Measurements from ENCODE around the gene FAXDC2. TPM values are rescaled to one million over a fixed set of nuclear protein-coding genes. Genes with fewer than 3 reads are reported as not detected.

FAXDC2 gene
- total and polyA plus RNA-seq, 10 of the 15 experiments (the other 5 are each of a cell fraction or from before 2014, with no cell fraction given): 0.13 to 1.8 (median 0.35) TPM

GRCh38 chr5:154900066-154900465 lies 49.7 kb upstream of the FAXDC2 start:
- ChIA-PET CTCF (interaction anchor here (0.9 to 1.0 kb wide), 2 partner anchors 20 to 247 kb away, joined by 3 read pairs; no protein-coding TSS in a partner anchor), POLR2A (no interaction called here)
- no peaks in the 10 kb centered on the region for H3K27me3 ChIP-seq (replicated peaks in 1 of 2; ENCODE audit: control insufficient read depth in 2 of 2, insufficient read depth in 2 of 2, low read length in 1 of 2)
- TF ChIP-seq RBBP5 (conservative IDR thresholded peaks at IDR 0.05) (no peak), RAD21 (IDR thresholded peaks at IDR 0.05; ENCODE audit: insufficient read depth, low read depth, low read length) (no peak), TBL1XR1 (IDR thresholded peaks at IDR 0.05; ENCODE audit: low read depth, low read length) (no peak), CBX5 (IDR thresholded peaks at IDR 0.05; ENCODE audit: low read depth) (no peak), HSF1 (IDR thresholded peaks at IDR 0.05; ENCODE audit: low read depth, low read length) (no peak), ZNF384 (IDR thresholded peaks at IDR 0.05; ENCODE audit: borderline replicate concordance, low read depth, low read length) (no peak), NFIC (IDR thresholded peaks at IDR 0.05; ENCODE audit: low read depth, low read length) (no peak), KDM1A (IDR thresholded peaks at IDR 0.05; ENCODE audit: borderline replicate concordance) (no peak), MYB (IDR thresholded peaks at IDR 0.05; ENCODE audit: borderline replicate concordance, low read depth, low read length) (no peak), SMARCA5 (IDR thresholded peaks at IDR 0.05) (no peak), TCF3 (IDR thresholded peaks at IDR 0.05; ENCODE audit: borderline replicate concordance, insufficient read depth, low read depth, low read length) (no peak), NR2F1 (conservative IDR thresholded peaks at IDR 0.05) (no peak), ELK1 (IDR thresholded peaks at IDR 0.05; ENCODE audit: low read depth, low read length) (no peak)
- TF ChIP-seq, protein P1, sequence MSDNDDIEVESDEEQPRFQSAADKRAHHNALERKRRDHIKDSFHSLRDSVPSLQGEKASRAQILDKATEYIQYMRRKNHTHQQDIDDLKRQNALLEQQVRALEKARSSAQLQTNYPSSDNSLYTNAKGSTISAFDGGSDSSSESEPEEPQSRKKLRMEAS (IDR thresholded peaks at IDR 0.05; ENCODE audit: low read depth, low read length): no peak
- TF ChIP-seq, protein P2, sequence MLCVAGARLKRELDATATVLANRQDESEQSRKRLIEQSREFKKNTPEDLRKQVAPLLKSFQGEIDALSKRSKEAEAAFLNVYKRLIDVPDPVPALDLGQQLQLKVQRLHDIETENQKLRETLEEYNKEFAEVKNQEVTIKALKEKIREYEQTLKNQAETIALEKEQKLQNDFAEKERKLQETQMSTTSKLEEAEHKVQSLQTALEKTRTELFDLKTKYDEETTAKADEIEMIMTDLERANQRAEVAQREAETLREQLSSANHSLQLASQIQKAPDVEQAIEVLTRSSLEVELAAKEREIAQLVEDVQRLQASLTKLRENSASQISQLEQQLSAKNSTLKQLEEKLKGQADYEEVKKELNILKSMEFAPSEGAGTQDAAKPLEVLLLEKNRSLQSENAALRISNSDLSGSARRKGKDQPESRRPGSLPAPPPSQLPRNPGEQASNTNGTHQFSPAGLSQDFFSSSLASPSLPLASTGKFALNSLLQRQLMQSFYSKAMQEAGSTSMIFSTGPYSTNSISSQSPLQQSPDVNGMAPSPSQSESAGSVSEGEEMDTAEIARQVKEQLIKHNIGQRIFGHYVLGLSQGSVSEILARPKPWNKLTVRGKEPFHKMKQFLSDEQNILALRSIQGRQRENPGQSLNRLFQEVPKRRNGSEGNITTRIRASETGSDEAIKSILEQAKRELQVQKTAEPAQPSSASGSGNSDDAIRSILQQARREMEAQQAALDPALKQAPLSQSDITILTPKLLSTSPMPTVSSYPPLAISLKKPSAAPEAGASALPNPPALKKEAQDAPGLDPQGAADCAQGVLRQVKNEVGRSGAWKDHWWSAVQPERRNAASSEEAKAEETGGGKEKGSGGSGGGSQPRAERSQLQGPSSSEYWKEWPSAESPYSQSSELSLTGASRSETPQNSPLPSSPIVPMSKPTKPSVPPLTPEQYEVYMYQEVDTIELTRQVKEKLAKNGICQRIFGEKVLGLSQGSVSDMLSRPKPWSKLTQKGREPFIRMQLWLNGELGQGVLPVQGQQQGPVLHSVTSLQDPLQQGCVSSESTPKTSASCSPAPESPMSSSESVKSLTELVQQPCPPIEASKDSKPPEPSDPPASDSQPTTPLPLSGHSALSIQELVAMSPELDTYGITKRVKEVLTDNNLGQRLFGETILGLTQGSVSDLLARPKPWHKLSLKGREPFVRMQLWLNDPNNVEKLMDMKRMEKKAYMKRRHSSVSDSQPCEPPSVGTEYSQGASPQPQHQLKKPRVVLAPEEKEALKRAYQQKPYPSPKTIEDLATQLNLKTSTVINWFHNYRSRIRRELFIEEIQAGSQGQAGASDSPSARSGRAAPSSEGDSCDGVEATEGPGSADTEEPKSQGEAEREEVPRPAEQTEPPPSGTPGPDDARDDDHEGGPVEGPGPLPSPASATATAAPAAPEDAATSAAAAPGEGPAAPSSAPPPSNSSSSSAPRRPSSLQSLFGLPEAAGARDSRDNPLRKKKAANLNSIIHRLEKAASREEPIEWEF (IDR thresholded peaks at IDR 0.05; ENCODE audit: insufficient replicate concordance, low read depth, low read length): no peak
- TF ChIP-seq, protein P3, sequence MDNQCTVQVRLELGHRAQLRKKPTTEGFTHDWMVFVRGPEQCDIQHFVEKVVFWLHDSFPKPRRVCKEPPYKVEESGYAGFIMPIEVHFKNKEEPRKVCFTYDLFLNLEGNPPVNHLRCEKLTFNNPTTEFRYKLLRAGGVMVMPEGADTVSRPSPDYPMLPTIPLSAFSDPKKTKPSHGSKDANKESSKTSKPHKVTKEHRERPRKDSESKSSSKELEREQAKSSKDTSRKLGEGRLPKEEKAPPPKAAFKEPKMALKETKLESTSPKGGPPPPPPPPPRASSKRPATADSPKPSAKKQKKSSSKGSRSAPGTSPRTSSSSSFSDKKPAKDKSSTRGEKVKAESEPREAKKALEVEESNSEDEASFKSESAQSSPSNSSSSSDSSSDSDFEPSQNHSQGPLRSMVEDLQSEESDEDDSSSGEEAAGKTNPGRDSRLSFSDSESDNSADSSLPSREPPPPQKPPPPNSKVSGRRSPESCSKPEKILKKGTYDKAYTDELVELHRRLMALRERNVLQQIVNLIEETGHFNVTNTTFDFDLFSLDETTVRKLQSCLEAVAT (IDR thresholded peaks at IDR 0.05): no peak

More at GRCh38 chr5:154900066-154900465, 49.7 kb upstream of the FAXDC2 start:
- DNase-seq (ENCODE audit: low read depth, low spot score): no peak
- Histone ChIP-seq H3K9me3 (replicated peaks; ENCODE audit: control insufficient read depth, insufficient read depth, low read length) (no peaks in the 10 kb centered on the region), H3K4me3 (no peak overlapping the region), H2AFZ (ENCODE audit: control insufficient read depth, low read depth, low read length) (no peak overlapping the region), H3K27ac (ENCODE audit: control insufficient read depth, insufficient read depth) (no peak overlapping the region), H3K79me2 (ENCODE audit: control insufficient read depth, insufficient read depth, low read length) (no peaks in the 10 kb centered on the region), H4K20me1 (ENCODE audit: control insufficient read depth, insufficient read depth) (no peaks in the 10 kb centered on the region), H3K36me3 (ENCODE audit: control insufficient read depth in 2 of 2, insufficient read depth in 2 of 2, low read length in 1 of 2) (peaks cover 6 to 14% of the 10 kb centered on the region in 2 experiments), H3K4me1 (ENCODE audit: control insufficient read depth, insufficient read depth, low read length) (no peaks in the 10 kb centered on the region), H3K4me2 (ENCODE audit: control insufficient read depth, insufficient read depth) (no peak overlapping the region), H3K9ac (ENCODE audit: control insufficient read depth, insufficient read depth, low read length) (no peak overlapping the region)
- ChIA-PET RAD21 (ENCODE audit: unreplicated experiment) (no interaction called here), SMC1A (ENCODE audit: uncharacterized antibody, unreplicated experiment) (no interaction called here)
- no peak for FAIRE-seq
- in situ Hi-C loops (cut with MboI) (no loop called here), intact Hi-C loops (cut with micrococcal nuclease; ENCODE audit: unreplicated experiment) (no loop called here)
- no TSS peak for BruUV-seq (replicated peaks)
- 92% methylated on average over 1 of the region's 1 CpG for WGBS (ENCODE audit: insufficient coverage, insufficient replicate concordance, low lambda C conversion rate, missing lambda C conversion rate)
- no peak for ATAC-seq
